Activated effector memory CD4-positive, alpha-beta T cell treated with Interleukin-2 at 50 U/mL for 16 hours (primary cell): Measurements from ENCODE around the gene VASN.

ENCODE experiments used
- DNase-seq: peaks from one replicate; pipeline ENCODE4 v3.0.0-alpha.2; 2020

The VASN gene

GRCh38 chr16:4354512-4355409, 16.9 kb upstream of the VASN start:
- DNase-seq: no peak

GRCh38 chr16:4356820-4357219, 14.8 kb upstream of the VASN start:
- DNase-seq: no peak

- DNase-seq: no peak
Observed at GRCh38 chr16:4358236-4358635, 13.4 kb upstream of the VASN start.

GRCh38 chr16:4358831-4359561, 12.7 kb upstream of the VASN start:
- peak; percentile 44 for DNase-seq

GRCh38 chr16:4359914-4360313, 11.7 kb upstream of the VASN start:
- no peak for DNase-seq

GRCh38 chr16:4360538-4361021, 11.1 kb upstream of the VASN start:
- no peak for DNase-seq

GRCh38 chr16:4361033-4361943, 10.4 kb upstream of the VASN start:
- DNase-seq: no peak

GRCh38 chr16:4361944-4362311, 9.7 kb upstream of the VASN start:
- DNase-seq: no peak

GRCh38 chr16:4362476-4363135, 9.0 kb upstream of the VASN start:
- DNase-seq: no peak

- no peak for DNase-seq
Observed at GRCh38 chr16:4364196-4365013, 7.2 kb upstream of the VASN start.

- no peak for DNase-seq
Observed at GRCh38 chr16:4365014-4365406, 6.6 kb upstream of the VASN start.

- no peak for DNase-seq
Observed at GRCh38 chr16:4365615-4366014, 6.0 kb upstream of the VASN start.

GRCh38 chr16:4366016-4366415, 5.6 kb upstream of the VASN start:
- DNase-seq: no peak

- DNase-seq: no peak
Observed at GRCh38 chr16:4367393-4367856, 4.2 kb upstream of the VASN start.

- DNase-seq: no peak
Observed at GRCh38 chr16:4369007-4369733, 2.5 kb upstream of the VASN start.

- no peak for DNase-seq
Observed at GRCh38 chr16:4370151-4370550, 1.5 kb upstream of the VASN start.

GRCh38 chr16:4370570-4371356, 885 bp upstream of the VASN start:
- no peak for DNase-seq

GRCh38 chr16:4372001-4372577, 441 bp downstream of the VASN start:
- DNase-seq: peak; percentile 16

GRCh38 chr16:4372578-4373355, 1.1 kb downstream of the VASN start:
- DNase-seq: no peak
